PC-3 (cell line): ENCODE data around the gene ANKS4B.

Source experiments
- EZH2 ChIP-seq: fragments of 300-600 bp; sonication (generic); IDR thresholded peaks from one replicate; pipeline ENCODE4 v1.6.1; 2017; ENCODE audit warnings: antibody characterized with exemption, mild to moderate bottlenecking, low read length; ENCODE audit not compliant: unreplicated experiment
- TF ChIP-seq, protein P1 (sequence below): fragments of 300-600 bp; sonication (generic); conservative IDR thresholded peaks from 2 replicates; pipeline ENCODE4 v1.5.1; 2017; ENCODE audit warnings: antibody characterized with exemption, low read depth, mild to moderate bottlenecking, low read length

DNA sequence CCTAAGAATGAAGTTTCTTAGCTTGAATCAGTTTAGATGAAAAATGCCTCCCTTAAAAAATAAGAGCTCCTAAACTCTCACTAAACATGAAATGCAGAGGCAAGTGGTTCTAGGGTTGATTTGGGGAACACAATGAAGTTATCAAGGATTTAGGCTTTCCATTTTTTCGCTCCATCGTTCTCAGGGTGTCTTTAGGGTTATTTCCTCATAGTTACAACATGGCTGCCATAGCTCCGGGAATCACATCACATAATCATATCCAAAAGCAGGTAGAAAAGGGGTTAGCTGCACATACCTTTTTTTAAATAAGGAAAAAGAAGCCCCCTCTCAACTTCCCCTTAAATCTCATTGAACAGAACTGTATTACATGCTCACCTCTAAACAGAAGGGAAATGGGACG, 43.5 kb upstream of the ANKS4B start:
- TF ChIP-seq, protein P1, sequence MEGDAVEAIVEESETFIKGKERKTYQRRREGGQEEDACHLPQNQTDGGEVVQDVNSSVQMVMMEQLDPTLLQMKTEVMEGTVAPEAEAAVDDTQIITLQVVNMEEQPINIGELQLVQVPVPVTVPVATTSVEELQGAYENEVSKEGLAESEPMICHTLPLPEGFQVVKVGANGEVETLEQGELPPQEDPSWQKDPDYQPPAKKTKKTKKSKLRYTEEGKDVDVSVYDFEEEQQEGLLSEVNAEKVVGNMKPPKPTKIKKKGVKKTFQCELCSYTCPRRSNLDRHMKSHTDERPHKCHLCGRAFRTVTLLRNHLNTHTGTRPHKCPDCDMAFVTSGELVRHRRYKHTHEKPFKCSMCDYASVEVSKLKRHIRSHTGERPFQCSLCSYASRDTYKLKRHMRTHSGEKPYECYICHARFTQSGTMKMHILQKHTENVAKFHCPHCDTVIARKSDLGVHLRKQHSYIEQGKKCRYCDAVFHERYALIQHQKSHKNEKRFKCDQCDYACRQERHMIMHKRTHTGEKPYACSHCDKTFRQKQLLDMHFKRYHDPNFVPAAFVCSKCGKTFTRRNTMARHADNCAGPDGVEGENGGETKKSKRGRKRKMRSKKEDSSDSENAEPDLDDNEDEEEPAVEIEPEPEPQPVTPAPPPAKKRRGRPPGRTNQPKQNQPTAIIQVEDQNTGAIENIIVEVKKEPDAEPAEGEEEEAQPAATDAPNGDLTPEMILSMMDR, result no peak
- TF ChIP-seq EZH2, result no peak
